ENCODE measurements around the gene FAM219A. TPM values are rescaled to one million over a fixed set of nuclear protein-coding genes. Genes with fewer than 3 reads are reported as not detected.

Gene FAM219A
- 4.0 and 4.8 TPM in 2 replicates for total RNA-seq

DNA sequence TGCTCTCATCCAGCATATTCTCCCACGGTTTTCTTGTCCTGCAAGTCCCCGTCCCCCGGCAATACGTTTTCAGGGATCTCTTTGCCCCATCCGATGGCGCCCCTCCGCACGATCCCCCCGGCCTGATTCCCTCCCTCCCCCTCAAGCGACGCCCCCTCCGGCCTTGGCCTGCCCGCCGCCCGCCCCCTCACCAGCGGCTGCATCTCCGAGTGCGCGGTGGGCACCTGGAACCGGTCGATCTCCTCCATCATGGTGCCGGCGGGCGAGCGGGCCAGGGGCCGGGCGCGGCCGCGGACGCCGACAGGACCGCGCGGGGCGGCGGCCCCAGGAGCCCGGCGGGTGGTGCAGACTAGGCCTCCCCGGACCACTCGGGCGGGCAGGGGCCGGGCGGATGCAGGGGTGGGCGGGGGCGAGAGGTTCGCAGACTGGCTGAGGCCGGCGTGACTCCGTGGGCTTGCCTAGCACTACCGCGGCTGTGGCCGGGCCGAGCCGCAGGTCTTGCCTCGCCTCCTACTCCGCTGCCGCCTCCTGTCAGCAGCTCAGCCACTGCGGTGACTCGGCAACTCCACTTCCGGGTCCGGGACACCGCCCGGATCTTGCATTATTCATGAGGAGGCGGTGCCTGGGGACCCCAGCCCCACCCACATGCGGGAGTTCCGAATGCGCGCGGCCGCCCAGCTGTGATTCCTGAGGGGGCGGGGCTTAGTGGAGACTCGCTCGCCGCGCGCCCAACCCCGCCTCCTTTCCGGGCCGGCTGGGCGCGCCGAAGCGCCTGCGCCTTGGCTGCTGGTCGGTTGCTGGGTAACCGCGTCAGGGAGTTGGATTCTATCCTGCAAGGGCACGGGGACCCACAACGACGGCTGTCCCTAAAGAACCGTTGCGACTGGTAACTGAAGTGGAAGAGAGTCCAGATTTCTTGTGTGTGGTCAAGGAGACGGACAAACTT, at the start of gene FAM219A, which contains the start of gene DNAI1:
Gene FAM219A, minus strand, starts transcription at position 558 of the 946 bp plus-strand sequence. Its CDS starts 307 bp downstream, at position 251.
Gene DNAI1, plus strand, starts transcription at position 793 of the 946 bp plus-strand sequence. CDS start 201 bp downstream, outside the sequence.
- DNase-seq (ENCODE audit: low read depth in 2 of 2), result peak; percentile 99

- no peak for DNase-seq (ENCODE audit: low read depth in 2 of 2)
These were observed 49.6 kb upstream of the FAM219A start for GRCh38 chr9:34507966-34508365.

- DNase-seq (ENCODE audit: low read depth in 2 of 2), result no peak
These were observed 49.2 kb upstream of the FAM219A start for GRCh38 chr9:34507556-34507955.

DNA sequence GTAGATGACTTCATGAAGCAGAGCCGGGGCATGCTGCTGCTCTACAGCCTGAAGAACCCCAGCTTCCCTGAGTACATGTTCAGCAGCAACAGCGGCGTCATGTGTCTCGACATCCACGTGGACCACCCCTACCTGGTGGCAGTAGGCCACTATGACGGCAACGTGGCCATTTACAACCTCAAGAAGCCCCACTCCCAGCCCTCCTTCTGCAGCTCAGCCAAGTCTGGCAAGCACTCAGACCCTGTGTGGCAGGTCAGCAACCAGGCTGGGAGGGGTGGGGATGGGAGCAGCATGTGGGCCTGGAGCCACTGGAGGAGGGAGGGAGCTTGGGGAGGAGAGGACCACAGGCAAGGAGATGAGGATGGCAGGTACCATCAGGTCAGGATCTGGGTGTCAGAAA, 48.3 kb upstream of the FAM219A start:
- DNase-seq (ENCODE audit: low read depth in 2 of 2), result no peak

DNA sequence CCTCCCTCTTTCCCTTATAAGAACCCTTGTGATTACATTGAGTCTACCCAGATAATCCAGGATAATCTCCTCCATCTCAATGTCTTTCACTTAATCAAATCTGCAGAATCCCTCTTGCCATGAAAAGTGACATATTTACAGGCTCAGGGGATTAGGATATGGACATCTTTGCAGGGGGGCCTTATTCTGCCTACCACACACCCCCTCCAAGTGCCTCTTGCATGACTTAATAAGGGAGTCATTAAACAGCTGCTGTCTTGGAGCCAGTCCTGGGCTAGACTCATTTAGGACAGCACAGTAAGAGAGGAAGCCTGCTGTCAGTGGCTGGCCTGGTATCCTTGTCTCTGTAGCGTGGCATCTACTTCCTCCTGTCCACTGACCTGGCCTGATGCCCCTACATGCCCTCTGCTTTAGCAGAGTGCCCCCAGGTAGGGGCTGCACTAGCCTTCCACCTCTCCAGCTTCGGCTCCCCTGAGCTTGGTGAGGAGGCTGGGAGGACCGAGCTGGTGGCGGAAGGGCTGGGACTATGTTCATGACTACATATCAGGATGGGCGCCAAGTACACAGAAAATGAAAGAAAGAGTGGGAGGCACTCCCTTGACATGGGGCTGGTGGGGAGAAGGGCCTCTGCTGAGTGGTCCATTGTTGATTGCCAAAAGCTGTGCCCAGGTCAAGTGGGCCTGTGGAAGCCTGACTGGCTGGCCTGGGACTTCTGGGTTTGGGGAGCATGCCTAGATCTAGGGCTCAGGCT, 47.2 kb upstream of the FAM219A start:
- no peak for DNase-seq (ENCODE audit: low read depth in 2 of 2)

- no peak for DNase-seq (ENCODE audit: low read depth in 2 of 2)
These were observed 45.0 kb upstream of the FAM219A start for GRCh38 chr9:34503406-34503805.

DNA sequence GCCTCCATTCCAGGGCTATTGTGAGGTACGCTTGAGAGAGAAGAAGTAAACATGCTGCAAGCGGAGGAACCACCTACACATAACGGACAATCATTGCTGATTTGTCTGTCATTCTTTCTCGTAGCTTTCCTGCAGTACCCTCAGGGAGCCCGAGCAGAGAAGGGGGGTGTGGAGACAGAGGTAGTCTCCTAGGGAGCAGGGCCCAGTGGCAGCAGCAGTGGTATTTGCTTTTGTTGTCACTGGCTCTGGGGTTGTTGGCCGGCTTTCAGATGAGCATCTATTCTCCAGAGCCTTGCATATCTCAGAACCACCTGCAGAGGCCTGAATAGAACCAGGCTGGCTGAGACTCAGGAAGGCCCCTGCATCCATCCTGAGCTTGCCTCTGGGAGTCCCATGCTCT, 44.5 kb upstream of the FAM219A start:
- no peak for DNase-seq (ENCODE audit: low read depth in 2 of 2)

DNA sequence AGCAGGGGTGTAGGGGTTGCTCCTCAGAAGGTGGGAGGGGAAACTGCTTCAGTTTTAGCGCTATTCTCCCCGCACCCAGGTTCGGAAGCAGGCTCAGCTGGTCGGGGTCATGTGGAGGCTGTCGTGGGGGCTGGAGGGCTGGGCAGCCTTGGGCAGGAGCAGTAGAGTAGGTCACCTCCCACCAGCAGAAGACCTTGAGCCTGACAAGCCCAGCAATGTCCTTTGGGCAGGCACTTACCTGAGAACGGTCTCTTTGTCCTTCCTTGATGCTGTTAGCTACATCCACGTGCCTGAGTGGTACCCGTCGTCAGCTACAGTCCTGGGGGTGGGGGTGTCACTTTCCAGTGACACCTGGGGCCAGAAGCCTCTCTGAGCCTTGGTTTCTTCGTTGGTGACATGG, 44.1 kb upstream of the FAM219A start:
- no peak for DNase-seq (ENCODE audit: low read depth in 2 of 2)

DNA sequence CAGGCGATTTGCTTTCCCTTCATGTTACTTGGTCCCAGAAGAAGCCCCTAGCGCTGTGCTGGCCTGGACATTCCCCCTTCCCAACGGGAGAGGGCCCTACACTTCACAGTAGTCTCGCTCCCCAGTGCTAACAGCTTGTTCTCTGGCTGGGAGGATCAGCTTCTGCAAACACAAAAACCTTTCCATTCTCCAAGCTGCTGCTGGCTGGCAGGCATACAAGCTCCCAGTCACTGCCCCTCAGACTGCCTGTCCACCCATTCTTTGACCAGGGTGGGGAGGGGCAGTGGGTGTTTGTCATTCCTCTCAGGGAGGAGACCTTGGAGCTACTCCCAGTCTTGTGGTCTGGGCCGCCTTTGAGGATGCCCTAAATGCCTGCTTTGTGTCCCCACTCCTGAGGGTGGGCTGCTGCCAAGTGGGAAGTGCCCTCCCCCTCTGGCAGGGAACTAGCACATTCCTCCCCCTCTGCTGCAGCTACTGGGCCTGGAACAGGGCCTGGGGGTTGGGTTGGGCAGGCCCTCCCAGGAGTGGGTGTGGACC, 43.6 kb upstream of the FAM219A start:
- peak; percentile 41 to 51 for DNase-seq (ENCODE audit: low read depth in 2 of 2)

GRCh38 chr9:34501372-34501771, 43.0 kb upstream of the FAM219A start:
- DNase-seq (ENCODE audit: low read depth in 2 of 2), result no peak

- peak; percentile 38 to 57 for DNase-seq (ENCODE audit: low read depth in 2 of 2)
These were observed 42.4 kb upstream of the FAM219A start for GRCh38 chr9:34500623-34501267.

- DNase-seq (ENCODE audit: low read depth in 2 of 2), result no peak
These were observed 40.7 kb upstream of the FAM219A start for GRCh38 chr9:34499076-34499475.

GRCh38 chr9:34498553-34498952, 40.2 kb upstream of the FAM219A start:
- DNase-seq (ENCODE audit: low read depth in 2 of 2), result no peak

DNA sequence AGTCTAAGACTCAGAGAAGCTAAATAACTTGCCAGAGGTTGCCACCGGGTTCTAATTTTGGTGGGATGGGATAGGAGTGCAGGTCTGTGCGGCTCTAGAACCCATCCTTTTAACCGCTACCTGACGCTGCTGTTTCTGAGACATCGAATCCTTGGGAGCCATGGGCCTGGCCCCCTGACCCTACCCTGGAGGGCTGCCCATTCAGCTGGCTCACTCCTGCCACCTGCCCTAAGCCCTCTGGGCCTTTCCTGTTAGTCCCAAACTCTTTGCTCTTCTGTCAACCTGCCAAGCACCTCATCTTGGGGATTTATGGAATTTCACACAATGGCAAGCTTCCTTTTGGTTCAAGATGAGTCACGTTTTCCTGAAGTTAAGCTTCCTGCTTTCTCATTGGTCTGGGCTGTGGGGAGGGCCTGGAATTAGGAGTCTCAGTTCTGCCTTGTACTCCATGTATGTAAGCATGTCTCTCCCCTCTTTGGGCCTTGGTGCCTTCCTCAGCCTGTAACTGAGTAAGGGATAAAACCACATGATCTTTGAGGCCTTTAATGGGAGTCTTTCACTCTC, 37.9 kb upstream of the FAM219A start:
- peak; percentile 74 to 93 for DNase-seq (ENCODE audit: low read depth in 2 of 2)

DNA sequence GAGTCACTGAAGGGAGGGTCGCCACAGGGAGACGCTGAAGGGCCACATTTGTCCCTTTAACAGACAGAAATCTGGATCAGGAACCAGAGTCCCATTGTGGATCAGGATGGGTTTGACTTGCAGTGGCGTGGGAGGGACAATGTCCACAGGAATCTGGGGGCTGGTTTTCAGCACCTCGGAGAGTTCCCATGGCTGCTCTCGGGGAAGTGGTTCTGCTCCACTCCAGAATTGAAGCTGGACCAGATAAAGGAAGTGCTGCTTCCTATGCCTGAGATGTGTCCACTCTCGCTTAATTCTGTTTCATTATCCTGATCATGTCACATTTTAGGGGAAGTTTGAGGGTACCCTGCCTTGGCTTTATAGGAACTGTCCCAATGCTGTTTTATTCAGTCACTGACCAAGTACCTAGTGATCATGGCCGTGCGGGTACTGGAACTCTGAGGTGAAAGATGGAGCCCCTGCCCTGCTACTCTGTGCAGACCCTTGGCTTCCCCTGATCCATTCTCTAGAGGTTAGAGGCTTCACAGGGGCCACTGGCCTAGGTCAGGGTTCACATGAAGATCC, 35.7 kb upstream of the FAM219A start:
- peak; percentile 55 to 68 for DNase-seq (ENCODE audit: low read depth in 2 of 2)

- no peak for DNase-seq (ENCODE audit: low read depth in 2 of 2)
These were observed 33.7 kb upstream of the FAM219A start for GRCh38 chr9:34492051-34492450.

GRCh38 chr9:34491596-34491995, 33.2 kb upstream of the FAM219A start:
- DNase-seq (ENCODE audit: low read depth in 2 of 2), result no peak

DNA sequence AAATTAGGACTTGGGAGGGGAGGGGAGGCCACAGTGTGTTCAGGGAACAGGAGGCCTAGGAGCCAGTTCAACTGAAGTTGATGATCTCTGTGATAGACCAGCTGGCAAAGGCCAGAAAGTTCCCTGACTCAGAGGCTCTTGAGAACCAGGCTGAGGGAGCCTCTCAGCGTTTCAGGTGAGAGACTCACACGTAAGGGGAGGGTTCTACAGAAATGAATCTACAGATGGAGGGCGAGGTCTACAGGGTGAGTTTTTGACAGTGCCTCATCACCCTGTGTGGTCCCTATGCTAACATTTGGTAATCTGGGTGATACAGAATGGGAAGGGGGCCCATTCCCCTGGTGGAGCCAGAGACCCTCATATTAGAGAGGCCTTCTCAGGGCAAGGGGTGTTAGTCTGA, 32.4 kb upstream of the FAM219A start:
- no peak for DNase-seq (ENCODE audit: low read depth in 2 of 2)

GRCh38 chr9:34490360-34490759, 32.0 kb upstream of the FAM219A start:
- no peak for DNase-seq (ENCODE audit: low read depth in 2 of 2)

- no peak for DNase-seq (ENCODE audit: low read depth in 2 of 2)
These were observed 28.2 kb upstream of the FAM219A start for GRCh38 chr9:34486572-34486971.

DNA sequence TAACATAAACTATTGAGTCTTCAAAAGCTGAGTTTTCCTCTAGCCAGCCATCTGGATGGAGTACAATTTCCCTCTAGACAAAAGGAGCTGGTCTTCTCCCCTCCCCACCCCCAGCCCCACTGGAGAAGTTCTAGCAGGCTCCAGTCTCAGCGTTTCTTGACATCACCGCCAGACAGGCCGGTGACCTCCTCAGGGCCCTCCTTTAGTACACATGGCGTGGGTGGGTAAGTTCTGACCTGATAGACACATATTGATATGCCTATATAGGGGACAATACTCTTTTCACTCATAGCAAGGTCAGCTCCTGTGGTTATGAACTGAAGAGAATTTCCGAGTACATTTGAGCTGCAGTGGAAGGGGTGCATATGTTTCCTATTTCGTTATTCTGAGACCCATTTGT, 27.5 kb upstream of the FAM219A start:
- no peak for DNase-seq (ENCODE audit: low read depth in 2 of 2)
